ENCODE data around the gene DRD4.
A peak's percentile ranks its signal among the peaks of the same experiment; 100 is the strongest.

The DRD4 gene

DNA sequence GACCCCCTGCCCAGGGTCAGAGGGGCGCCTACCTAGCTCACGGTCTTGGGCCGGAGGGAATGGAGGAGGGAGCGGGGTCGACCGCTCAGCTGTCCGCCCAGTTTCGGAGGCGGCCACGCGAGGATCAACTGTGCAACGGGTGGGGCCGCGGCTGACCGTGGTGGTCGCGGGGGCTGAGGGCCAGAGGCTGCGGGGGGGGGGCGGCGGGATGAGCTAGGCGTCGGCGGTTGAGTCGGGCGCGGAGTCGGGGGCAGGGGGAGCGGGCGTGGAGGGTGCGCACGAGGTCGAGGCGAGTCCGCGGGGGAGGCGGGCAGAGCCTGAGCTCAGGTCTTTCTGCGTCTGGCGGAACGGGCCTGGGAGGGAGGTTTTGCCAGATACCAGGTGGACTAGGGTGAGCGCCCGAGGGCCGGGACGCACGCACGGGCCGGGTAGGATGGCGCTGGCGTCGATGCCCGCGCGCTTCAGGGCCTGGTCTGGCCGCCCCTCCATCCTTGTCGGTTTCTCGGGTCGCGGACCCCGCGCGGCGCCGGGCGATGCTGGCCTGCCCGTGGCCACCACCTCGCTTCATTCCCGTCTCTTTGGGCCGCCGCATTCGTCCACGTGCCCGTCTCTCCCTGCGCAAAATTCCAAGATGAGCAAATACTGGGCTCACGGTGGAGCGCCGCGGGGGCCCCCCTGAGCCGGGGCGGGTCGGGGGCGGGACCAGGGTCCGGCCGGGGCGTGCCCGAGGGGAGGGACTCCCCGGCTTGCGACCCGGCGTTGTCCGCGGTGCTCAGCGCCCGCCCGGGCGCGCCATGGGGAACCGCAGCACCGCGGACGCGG, at the start of gene DRD4:
Gene DRD4, plus strand, starts transcription at position 759 of the 822 bp plus-strand sequence. Its CDS starts 36 bp downstream, at position 795.
- DNase-seq (ENCODE audit: extremely low read depth in 1 of 2, low read depth in 1 of 2) = no peak

DNA sequence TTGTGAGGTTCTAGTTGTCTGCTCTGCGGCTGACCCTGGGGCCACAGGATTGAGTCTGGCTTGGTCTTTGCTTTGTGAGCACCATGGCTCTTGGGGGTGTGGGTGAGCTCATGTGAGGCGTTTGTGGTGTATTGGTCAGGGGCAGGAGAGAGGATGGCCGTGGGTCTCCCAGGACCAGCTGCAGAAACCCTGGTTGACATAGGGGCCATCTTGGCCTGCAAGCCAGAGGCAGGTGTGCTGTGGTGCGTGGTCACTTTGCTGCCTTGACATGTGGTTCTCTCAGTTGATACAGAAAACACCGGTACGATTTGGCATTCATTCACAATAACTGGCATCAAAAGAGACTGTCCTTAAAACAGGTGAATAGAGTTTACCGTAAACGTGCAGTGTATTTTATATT, 49.5 kb upstream of the DRD4 start:
- no peak for DNase-seq (ENCODE audit: extremely low read depth in 1 of 2, low read depth in 1 of 2)

DNA sequence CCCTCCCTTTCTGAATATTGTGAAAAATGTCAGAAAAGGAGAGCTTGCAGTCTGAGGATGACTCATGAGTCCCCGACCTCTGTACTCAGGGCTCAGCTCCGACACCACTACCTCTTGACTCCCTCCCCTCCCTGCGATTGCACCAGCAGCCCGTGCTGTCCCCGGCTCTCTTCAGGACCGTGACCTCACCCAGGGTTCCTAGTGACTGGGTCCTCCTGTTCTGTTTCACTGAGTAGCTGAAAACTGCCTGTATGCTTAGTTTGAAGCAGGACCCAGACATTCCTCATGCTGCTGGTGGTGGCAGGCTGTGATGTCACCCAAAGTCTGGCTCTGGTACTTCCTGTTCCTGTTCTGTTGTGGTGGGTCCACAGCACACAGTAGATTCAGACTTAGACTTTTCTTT, 49.1 kb upstream of the DRD4 start:
- DNase-seq (ENCODE audit: extremely low read depth in 1 of 2, low read depth in 1 of 2) = peak; percentile 34 to 84

DNA sequence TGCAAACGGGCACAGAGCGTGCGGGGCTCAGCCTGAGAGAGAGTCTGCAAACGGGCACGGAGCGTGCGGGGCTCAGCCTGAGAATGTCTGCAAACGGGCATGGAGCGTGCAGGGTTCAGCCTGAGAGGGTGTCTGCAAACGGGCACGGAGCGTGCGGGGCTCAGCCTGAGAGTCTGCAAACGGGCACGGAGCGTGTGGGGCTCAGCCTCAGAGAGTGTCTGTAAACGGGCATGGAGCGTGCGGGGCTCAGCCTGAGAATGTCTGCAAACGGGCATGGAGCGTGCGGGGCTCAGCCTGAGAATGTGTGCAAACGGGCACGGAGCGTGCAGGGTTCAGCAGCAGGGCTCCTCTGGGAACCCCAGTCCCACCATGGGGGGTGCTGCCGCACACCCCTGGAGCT, 47.3 kb upstream of the DRD4 start:
- DNase-seq (ENCODE audit: extremely low read depth in 1 of 2, low read depth in 1 of 2) = no peak

DNA sequence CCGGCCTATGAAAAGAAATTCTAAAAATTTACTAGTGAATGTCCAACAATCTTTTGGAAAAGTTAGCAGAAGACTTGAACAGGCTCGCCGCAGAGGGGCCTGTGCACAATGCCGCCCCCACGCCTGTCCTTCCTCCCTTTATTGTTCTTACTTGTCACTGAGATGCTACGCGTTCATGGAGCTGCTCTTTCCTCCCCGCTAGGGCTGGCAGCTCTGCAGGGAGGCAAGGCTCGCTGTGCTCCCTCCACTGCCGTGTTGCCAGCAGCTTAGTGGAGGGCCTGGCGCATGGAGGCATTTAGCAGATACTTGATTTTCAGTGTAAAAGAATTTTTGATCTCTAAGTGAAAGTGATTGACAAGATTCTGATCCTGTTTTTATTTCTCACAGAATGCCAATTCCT, 46.1 kb upstream of the DRD4 start:
- DNase-seq (ENCODE audit: extremely low read depth in 1 of 2, low read depth in 1 of 2) = no peak

DNA sequence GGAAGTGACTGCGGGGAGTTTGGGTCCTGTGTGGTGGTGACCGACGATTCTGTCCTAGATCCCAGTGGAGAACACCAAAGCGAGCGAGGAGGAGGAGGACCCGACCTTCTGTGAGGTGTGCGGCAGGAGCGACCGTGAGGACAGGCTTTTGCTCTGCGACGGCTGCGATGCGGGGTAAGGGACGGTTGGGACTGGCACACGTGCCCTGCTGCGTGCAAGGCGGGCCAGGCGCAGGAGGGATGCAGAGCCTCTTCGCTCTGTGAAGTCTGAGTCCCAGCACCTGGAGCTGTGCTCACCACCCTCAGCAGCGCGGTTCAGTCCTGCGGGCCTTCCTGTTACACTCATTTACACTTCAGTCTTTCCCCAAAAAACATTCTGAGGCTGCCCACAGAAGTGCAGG, 44.6 kb upstream of the DRD4 start:
- DNase-seq (ENCODE audit: extremely low read depth in 1 of 2, low read depth in 1 of 2) = no peak

DNA sequence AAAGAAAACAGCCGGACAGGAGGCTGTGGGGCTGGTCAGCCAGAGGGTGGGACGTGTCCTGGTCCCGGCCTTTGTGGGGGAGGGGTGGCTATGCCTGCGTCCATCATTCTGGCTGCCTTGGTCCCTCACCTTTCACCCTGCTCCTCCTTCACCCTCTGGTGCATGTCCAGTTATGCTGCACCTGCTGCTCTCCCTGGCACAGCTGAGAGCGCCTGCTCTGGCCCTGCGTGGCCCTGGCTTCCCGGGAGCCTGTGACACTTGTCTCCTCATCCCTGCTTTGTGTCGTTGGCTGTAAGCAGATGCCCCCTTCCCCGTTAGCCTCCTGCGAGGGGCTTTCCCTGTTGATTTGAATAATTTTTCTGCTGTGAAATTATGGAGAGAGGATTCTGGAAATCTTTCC, 44.2 kb upstream of the DRD4 start:
- DNase-seq (ENCODE audit: extremely low read depth in 1 of 2, low read depth in 1 of 2) = no peak

DNA sequence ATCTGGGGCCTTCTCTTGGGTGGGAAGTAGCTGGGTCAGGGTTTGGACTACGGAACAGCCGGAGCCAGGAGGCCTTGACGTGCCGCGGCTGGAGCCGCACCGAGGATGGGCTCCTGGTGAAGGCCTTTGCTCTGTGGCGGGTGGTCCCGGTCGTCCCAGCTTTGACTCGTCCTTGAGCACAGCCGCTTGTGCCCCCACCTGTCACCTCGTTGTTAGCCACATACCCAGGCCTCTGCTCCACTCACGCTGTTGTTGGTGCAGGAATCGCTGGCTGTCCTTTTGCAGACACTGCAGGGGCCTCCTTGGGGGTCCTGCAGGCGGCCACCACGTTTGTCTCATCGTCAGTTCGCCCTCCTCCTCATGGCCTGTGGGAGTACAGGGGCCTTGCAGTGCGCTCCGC, 43.7 kb upstream of the DRD4 start:
- DNase-seq (ENCODE audit: extremely low read depth in 1 of 2, low read depth in 1 of 2) = no peak

DNA sequence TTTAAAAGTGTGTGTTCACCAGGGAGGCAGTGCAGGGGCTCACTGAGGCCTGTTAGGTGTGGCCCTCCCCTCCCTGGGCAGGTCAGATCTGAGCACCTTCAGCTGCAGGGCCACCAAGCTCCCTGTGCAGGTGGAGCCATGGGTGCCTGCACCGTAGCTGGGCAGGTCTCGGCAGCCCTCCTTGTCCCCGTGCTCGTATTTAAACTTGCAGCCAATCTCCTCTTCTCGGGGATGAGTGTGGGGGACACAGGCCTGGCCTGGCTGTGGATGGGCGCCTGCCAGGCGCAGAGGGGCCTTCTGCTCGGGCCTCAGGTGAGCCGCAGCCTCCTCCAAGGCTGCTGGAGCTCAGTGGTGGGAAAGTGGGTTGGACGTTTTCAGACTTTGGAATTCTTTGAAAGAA, 41.7 kb upstream of the DRD4 start:
- no peak for DNase-seq (ENCODE audit: extremely low read depth in 1 of 2, low read depth in 1 of 2)

DNA sequence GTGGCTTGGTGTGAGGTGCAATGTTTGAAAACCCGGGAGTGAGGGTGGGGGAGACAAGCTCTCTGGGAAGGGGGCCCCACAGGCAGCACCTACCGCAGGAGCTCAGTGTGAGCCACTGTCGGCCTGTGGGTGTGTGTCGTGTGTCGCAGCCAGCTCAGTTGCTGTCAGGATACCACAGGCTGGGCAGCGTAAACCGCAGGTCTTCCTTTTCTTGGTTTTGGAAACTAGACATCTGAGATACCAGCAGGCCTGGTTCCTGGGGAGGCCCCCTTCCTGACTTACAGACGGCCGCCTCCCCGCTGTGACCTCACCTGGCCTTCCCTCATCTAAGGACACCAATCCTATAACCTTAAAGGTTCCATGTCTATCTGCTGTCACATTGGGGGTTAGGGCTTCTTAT, 40.7 kb upstream of the DRD4 start:
- no peak for DNase-seq (ENCODE audit: extremely low read depth in 1 of 2, low read depth in 1 of 2)

DNA sequence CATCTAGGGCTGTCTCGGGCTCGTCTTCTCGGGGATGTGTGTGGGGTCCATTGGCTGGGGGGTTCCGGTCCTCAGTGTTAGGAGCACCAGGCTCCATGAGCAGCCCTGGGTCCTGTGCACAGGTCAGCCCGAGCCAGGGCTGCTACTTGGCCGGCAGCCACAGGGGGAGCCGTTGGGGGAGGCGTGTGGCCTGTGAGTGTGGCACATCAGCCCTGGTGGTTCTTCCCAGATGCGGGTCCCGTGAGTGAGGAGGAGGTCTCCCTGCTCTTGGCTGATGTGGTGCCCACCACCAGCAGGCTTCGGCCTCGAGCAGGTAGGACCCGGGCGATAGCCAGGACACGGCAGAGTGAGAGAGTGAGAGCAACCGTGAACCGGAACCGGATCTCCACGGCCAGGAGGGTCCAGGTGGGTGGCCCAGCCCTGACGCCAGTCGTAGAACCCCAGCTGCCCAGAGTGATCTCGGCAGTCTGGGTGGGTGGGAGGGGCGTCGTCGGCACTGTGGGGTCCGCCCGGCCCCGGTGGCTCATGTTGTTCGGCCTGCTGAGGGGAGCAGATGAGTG, 39.8 kb upstream of the DRD4 start:
- DNase-seq (ENCODE audit: extremely low read depth in 1 of 2, low read depth in 1 of 2) = no peak

DNA sequence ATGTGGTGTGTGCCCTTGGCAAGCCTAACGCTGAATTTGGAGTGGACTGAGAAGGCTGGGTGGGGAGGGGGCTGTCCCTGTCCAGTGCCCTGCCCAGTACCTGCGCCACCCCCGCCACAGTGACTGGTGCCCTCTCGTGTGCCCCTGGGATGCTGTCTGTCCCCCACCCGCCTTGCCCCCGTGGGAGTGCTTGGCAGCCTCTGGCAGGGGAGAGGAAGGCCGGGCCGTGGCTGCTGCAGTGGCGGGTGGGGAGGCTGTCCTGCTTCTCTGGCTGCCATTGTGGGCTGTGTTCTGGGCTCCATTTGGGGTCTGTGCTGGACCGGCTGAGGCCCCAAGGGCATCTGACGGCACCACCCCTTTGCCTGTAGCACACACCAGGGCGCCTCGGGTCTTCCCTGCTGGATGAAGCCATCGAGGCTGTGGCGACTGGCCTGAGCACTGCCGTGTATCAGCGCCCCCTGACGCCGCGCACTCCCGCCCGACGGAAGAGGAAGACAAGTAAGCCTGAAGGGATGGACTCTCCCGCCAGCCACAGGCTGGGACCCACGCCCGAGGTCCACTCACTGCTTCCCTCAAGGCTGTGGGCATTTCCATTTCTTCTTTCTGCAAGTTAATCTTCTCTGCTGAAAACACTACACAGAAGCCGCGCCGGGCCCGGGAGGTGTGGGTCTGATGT, 38.9 kb upstream of the DRD4 start:
- DNase-seq (ENCODE audit: extremely low read depth in 1 of 2, low read depth in 1 of 2) = no peak

DNA sequence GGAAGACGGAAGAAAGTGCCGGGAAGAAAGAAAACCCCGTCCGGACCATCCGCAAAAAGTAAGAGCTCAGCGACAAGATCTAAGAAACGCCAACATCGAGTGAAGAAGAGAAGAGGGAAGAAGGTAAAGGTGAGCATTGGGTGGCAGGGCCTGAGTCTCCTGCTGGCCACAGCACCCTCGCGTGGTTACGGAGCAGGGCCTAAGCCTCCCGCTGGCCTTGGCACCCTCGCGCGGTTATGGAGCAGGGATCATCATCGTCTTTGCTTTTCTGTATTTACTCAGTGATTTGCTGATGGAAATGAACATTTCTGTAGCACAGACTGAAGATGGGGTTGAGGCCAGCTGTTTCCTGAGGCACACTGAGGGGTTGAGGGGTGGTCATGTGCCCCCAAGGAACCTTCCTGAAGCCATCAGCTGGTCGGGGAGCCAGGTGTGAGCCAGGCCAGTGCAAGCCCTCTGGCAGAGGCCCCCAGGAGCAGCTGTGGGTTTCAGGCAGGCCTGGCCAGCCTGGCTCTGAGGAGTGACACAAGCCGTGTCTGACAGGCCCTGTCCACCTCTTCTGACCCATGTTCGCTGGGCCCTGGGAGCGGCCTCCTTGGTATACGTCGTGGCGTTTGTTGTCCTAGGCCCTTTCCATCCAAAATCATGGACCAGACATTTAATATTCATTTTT, 35.4 kb upstream of the DRD4 start:
- no peak for DNase-seq (ENCODE audit: extremely low read depth in 1 of 2, low read depth in 1 of 2)

DNA sequence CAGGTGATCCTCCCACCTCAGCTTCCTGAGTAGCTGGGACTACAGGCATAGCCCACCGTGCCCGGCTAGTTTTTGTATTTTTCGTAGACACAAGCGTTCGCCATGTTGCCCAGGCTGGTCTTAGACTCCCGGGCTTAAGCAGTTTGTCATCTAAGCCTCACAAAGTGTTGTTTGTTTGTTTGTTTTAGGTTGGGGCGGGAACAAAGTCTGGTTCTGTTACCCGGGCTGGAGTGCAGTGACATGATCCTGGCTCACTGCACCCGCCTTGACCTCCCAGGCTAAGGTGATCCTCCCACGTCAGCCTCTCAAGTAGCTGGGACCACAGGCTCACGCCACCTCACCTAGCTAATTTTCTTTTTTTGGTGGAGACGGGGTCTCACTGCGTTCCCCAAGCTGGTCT, 33.9 kb upstream of the DRD4 start:
- no peak for DNase-seq (ENCODE audit: extremely low read depth in 1 of 2, low read depth in 1 of 2)

DNA sequence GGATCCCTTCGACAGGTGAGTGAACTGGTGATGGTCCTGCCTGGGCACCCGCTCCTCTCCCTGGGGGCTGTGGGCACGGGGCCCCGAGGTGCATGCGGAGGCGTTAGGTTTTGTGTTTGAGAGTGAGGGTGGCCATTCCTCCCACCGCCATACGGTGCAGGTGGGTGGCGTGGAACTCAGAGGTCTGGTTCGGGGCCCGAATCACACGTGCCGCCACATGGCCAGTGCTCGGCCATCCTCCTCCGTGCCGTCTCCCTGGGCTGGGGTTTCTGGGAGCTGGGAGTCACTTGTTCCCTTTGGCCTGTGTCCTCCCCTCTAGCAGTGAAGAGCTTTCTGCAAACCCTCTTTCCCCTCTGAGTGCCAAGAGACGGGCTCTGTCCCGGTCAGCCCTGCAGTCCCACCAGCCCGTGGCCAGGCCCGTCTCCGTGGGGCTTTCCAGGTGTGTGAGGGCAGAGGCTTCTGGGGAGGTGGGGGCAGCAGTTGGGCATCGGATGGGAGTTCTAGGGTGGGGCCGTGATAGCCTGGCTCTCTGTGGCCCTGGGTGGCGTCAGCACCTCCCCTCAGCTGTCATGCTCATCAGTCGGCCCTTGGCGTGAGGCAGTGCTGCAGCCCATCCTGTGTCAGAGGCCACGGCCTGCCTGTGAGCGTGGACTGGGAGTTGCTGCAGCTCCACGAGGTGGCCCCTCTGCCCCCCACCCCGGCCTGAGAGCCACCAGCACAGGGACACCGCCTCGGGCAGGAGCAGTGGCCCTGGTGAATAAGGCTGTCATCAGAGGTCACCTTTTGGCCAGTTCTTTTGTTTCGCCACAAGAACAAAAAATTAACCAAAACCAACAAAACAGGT, 31.6 kb upstream of the DRD4 start:
- DNase-seq (ENCODE audit: extremely low read depth in 1 of 2, low read depth in 1 of 2) = no peak

DNA sequence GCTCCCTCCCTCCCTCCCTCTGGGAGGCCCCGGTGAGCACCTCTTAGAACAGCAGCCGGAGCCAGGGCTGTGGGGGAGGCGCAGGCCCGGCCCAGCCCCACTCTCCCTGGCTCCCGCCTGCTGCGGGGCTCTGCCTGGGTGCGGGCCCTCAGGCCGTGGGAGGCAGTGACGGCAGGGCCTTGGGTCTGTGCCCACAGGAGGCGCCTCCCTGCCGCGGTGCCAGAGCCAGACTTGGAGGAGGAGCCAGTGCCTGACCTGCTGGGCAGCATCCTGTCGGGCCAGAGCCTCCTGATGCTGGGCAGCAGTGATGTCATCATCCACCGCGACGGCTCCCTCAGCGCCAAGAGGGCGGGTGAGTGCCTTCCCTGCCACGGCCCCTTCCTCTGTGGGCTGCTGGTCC, 30.8 kb upstream of the DRD4 start:
- DNase-seq (ENCODE audit: extremely low read depth in 1 of 2, low read depth in 1 of 2) = no peak

DNA sequence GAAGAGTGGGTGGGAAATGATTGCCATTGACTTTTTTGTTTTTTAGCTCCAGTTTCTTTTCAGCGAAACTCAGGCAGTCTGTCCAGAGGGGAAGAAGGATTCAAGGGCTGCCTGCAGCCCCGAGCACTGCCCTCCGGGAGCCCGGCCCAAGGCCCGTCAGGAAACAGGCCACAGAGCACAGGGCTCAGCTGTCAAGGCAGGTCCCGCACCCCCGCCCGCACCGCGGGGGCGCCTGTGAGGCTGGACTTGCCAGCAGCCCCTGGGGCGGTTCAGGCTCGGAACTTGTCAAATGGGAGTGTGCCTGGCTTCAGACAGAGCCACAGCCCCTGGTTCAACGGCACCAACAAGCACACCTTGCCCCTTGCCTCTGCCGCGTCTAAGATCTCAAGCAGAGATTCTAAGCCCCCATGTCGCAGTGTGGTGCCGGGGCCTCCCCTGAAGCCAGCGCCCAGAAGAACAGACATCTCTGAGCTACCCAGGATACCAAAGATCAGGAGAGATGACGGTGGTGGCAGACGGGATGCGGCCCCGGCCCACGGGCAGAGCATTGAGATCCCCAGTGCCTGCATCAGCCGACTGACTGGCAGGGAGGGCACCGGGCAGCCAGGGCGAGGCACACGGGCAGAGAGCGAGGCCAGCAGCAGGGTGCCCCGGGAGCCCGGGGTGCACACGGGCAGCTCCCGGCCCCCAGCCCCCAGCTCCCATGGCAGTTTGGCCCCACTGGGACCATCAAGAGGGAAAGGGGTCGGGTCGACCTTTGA, 29.9 kb upstream of the DRD4 start:
- DNase-seq (ENCODE audit: extremely low read depth in 1 of 2, low read depth in 1 of 2) = no peak

DNA sequence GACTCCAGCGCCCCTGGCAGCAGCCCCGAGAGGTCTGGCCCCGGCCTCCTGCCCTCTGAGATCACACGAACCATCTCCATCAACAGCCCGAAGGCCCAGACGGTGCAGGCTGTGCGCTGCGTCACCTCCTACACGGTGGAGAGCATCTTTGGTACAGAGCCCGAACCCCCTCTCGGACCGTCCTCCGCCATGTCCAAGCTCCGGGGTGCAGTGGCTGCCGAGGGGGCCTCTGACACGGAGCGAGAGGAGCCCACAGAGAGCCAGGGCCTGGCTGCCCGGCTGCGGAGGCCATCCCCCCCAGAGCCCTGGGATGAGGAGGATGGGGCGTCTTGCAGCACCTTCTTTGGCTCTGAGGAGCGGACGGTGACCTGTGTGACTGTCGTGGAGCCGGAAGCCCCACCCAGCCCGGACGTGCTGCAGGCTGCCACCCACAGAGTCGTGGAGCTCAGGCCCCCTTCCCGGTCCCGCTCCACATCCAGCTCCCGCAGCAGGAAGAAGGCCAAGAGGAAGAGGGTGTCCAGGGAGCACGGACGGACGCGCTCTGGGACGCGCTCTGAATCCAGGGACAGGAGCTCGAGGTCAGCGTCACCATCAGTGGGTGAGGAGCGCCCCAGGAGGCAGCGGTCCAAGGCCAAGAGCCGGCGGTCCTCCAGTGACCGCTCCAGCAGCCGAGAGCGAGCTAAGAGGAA, 29.0 kb upstream of the DRD4 start:
- no peak for DNase-seq (ENCODE audit: extremely low read depth in 1 of 2, low read depth in 1 of 2)

DNA sequence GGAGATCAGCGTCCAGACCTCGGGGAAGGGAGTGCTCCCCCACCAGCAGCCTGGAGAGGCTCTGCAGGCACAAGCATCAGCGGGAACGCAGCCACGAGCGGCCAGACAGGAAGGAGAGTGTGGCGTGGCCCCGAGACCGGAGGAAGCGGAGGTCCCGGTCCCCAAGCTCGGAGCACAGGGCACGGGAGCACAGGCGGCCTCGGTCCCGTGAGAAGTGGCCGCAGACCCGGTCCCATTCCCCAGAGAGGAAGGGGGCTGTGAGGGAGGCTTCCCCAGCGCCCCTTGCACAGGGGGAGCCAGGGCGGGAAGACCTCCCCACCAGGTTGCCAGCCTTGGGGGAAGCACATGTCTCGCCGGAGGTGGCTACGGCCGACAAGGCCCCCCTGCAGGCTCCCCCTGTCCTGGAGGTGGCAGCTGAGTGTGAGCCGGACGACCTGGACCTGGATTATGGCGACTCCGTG, 28.2 kb upstream of the DRD4 start:
- DNase-seq (ENCODE audit: extremely low read depth in 1 of 2, low read depth in 1 of 2) = no peak
